GM23338 (cell line): ENCODE measurements around the gene WDR91. TPM values are rescaled to one million over a fixed set of nuclear protein-coding genes. Genes with fewer than 3 reads are reported as not detected.
A peak's percentile ranks its signal among the peaks of the same experiment; 100 is the strongest.

Source experiments
- ATAC-seq: fragments of 200-7000 bp; cut with Tn5 transposase; 3 replicates; pipeline ENCODE4 v1.9.1; 2020
- DNase-seq: peaks from one replicate; pipeline ENCODE4 v3.0.0-alpha.2; 2015; ENCODE audit warnings: low spot score
- H2AFZ ChIP-seq: fragments of 200-600 bp; sonication (generic); 2 replicates; pipeline ENCODE4 v1.8.0; 2016; ENCODE audit warnings: antibody characterized with exemption, mild to moderate bottlenecking, moderate library complexity
- H3F3A ChIP-seq: fragments of 200-600 bp; sonication (generic); replicated peaks from 2 replicates; pipeline ENCODE4 v1.8.0; 2017; ENCODE audit warnings: antibody characterized with exemption, mixed run types, low read depth
- H3K27ac ChIP-seq: fragments of 200-600 bp; sonication (generic); 2 replicates; pipeline ENCODE4 v1.6.1; 2016; ENCODE audit warnings: low read depth
- H3K27me3 ChIP-seq: fragments of 200-600 bp; sonication (generic); 2 replicates; pipeline ENCODE4 v1.8.0; 2016; ENCODE audit warnings: mild to moderate bottlenecking, mixed run types, moderate library complexity; ENCODE audit not compliant: insufficient read depth
- H3K36me3 ChIP-seq: fragments of 200-600 bp; sonication (generic); 2 replicates; pipeline ENCODE4 v1.8.0; 2016; ENCODE audit warnings: mild to moderate bottlenecking; ENCODE audit not compliant: insufficient read depth
- H3K4me1 ChIP-seq: fragments of 200-600 bp; sonication (generic); 2 replicates; pipeline ENCODE4 v1.8.0; 2016; ENCODE audit warnings: mild to moderate bottlenecking, moderate library complexity; ENCODE audit not compliant: insufficient read depth
- H3K4me2 ChIP-seq: fragments of 200-600 bp; sonication (generic); 2 replicates; pipeline ENCODE4 v1.7.1; 2017; ENCODE audit warnings: mixed run types
- H3K4me3 ChIP-seq: fragments of 200-600 bp; sonication (generic); 2 replicates; pipeline ENCODE4 v1.6.1; 2016; ENCODE audit warnings: mixed run types
- H3K79me2 ChIP-seq: fragments of 200-600 bp; sonication (generic); replicated peaks from 2 replicates; pipeline ENCODE4 v1.8.0; 2017; ENCODE audit warnings: mild to moderate bottlenecking; ENCODE audit not compliant: insufficient read depth
- H3K9me2 ChIP-seq: fragments of 200-600 bp; sonication (generic); 2 replicates; pipeline ENCODE4 v1.8.0; 2017; ENCODE audit not compliant: insufficient read depth
- H4K20me1 ChIP-seq: fragments of 200-600 bp; sonication (generic); replicated peaks from 2 replicates; pipeline ENCODE4 v1.8.0; 2017; ENCODE audit warnings: mild to moderate bottlenecking; ENCODE audit not compliant: insufficient read depth
- H3K27ac Mint-ChIP-seq: 2 replicates; pipeline ENCODE4 v1.8.0; 2020; ENCODE audit warnings: inconsistent platforms, mild to moderate bottlenecking, moderate library complexity, mixed read lengths
- H3K27me3 Mint-ChIP-seq: 3 replicates; pipeline ENCODE4 v1.8.0; 2022; ENCODE audit warnings: low read depth, mild to moderate bottlenecking, moderate library complexity, mixed read lengths, inconsistent platforms; ENCODE audit not compliant: insufficient read depth, poor library complexity
- H3K36me3 Mint-ChIP-seq: 3 replicates; pipeline ENCODE4 v1.8.0; 2021; ENCODE audit warnings: low read depth, mild to moderate bottlenecking, inconsistent platforms, moderate library complexity, mixed read lengths
- H3K4me1 Mint-ChIP-seq: 3 replicates; pipeline ENCODE4 v1.8.0; 2020; ENCODE audit warnings: mild to moderate bottlenecking, inconsistent platforms, mixed read lengths
- H3K4me3 Mint-ChIP-seq: 3 replicates; pipeline ENCODE4 v1.8.0; 2021; ENCODE audit warnings: moderate library complexity, mild to moderate bottlenecking, inconsistent platforms, mixed read lengths
- H3K9me3 Mint-ChIP-seq: 3 replicates; pipeline ENCODE4 v1.8.0; 2020; ENCODE audit warnings: moderate library complexity, mild to moderate bottlenecking, inconsistent platforms, mixed read lengths
- CREB1 ChIP-seq: fragments of 250-450 bp; sonication (Bioruptor Pico); IDR thresholded peaks from 2 replicates; pipeline ENCODE4 v1.5.0; 2020; ENCODE audit warnings: low read depth, mild to moderate bottlenecking, moderate library complexity
- EZH2 ChIP-seq: fragments of 200-600 bp; sonication (generic); IDR thresholded peaks from one replicate; pipeline ENCODE4 v1.8.0; 2017; ENCODE audit warnings: antibody characterized with exemption, mild to moderate bottlenecking, low read depth; ENCODE audit not compliant: unreplicated experiment
- EZH2phosphoT487 ChIP-seq: fragments of 200-600 bp; sonication (generic); IDR thresholded peaks from one replicate; pipeline ENCODE4 v1.8.1; 2018; ENCODE audit warnings: antibody characterized with exemption; ENCODE audit not compliant: unreplicated experiment
- JUNB ChIP-seq: IDR thresholded peaks from one replicate; pipeline ENCODE4 v1.6.1; 2016; ENCODE audit warnings: antibody characterized with exemption; ENCODE audit not compliant: unreplicated experiment
- NANOG ChIP-seq: IDR thresholded peaks from 2 replicates; pipeline ENCODE4 v1.6.1; 2016; ENCODE audit warnings: antibody characterized with exemption, borderline replicate concordance
- POLR2AphosphoS5 ChIP-seq: IDR thresholded peaks from 2 replicates; pipeline ENCODE4 v1.6.1; 2016; ENCODE audit warnings: antibody characterized with exemption, low read depth
- STAT1 ChIP-seq: IDR thresholded peaks from one replicate; pipeline ENCODE4 v1.6.1; 2016; ENCODE audit warnings: antibody characterized with exemption; ENCODE audit not compliant: unreplicated experiment
- ZNF331 ChIP-seq: fragments of 250-450 bp; sonication (Bioruptor Pico); IDR thresholded peaks from 2 replicates; pipeline ENCODE4 v1.5.0; 2020; ENCODE audit warnings: low read depth, mild to moderate bottlenecking, moderate library complexity
- long read RNA-seq: library from polyadenylated mRNA; unstranded; transcript quantifications from one replicate; pipeline ENCODE4 v2.0.0, GENCODE V29; 2020; ENCODE audit not compliant: unreplicated experiment
- polyA plus RNA-seq: library from polyadenylated mRNA; unstranded; fragments of >200 nt; fragmentation: Nextera tagmentation; extraction: Ambion mirVana; gene quantifications from 2 replicates; pipeline ENCODE4 v1.2.1, GENCODE V29; 2016
- total RNA-seq: library from RNA; depleted of rRNA; stranded (reverse); fragments of >200 nt; shearing (Covaris generic); gene quantifications from 2 replicates; pipeline ENCODE4 v1.2.3, GENCODE V29; 2014; rRNA removed
- TF ChIP-seq, protein P1 (sequence below): IDR thresholded peaks from one replicate; pipeline ENCODE4 v1.6.1; 2018; ENCODE audit warnings: antibody characterized with exemption; ENCODE audit not compliant: unreplicated experiment
- TF ChIP-seq, protein P2 (sequence below): fragments of 250-450 bp; sonication (Bioruptor Pico); IDR thresholded peaks from 2 replicates; pipeline ENCODE4 v1.5.0; 2020; ENCODE audit warnings: mild to moderate bottlenecking, moderate library complexity

WDR91 gene
- total RNA-seq: 9.7 and 32.6 TPM in 2 replicates
- 5.4 and 5.8 TPM in 2 replicates for polyA plus RNA-seq
- long read RNA-seq, full-length matches to known transcripts: 1 of 3 reads
- long read RNA-seq, partial matches to known transcripts: 2 of 3 reads
- long read RNA-seq, other reads (novel, unspliced or antisense): 0 of 3 reads

- Histone ChIP-seq H3K9me2 (no peaks in the 10 kb centered on the region), H3K4me2 (peak within 1 kb of the TSS; percentile 94), H2AFZ (peak within 1 kb of the TSS; percentile 99), H3K79me2 (no peaks in the 10 kb centered on the region), H4K20me1 (no peaks in the 10 kb centered on the region), H3K27ac (no peak within 1 kb of the TSS), H3K27me3 (peaks cover 11% of the 10 kb centered on the region), H3K36me3 (no peaks in the 10 kb centered on the region), H3K4me3 (peak within 1 kb of the TSS; percentile 95), H3K4me1 (peaks cover 6% of the 10 kb centered on the region), H3F3A (no peaks in the 10 kb centered on the region)
- no peaks in the 10 kb centered on the region for H3K36me3 Mint-ChIP-seq
- ATAC-seq (peak; percentile 94), DNase-seq (peak; percentile 93)
- H3K4me1 Mint-ChIP-seq: peaks cover 4% of the 10 kb centered on the region; the same call in 2 of the 3 replicates
- H3K4me3 Mint-ChIP-seq: peak within 1 kb of the TSS; percentile 92
- peak within 1 kb of the TSS; percentile 84; the same call in 1 of the 2 replicates for H3K27ac Mint-ChIP-seq
- TF ChIP-seq CREB1: peak; percentile 64
- TF ChIP-seq POLR2AphosphoS5: peak; percentile 82
- no peak for TF ChIP-seq STAT1
- peaks cover 16% of the 10 kb centered on the region for H3K27me3 Mint-ChIP-seq
- H3K9me3 Mint-ChIP-seq: no peaks in the 10 kb centered on the region
Observed at GRCh38 chr7:135211179-135211945, at the start of gene WDR91. TSS of gene WDR91 (minus strand) at chr7:135211526. CDS start at chr7:135211502, 24 bp downstream.

DNA sequence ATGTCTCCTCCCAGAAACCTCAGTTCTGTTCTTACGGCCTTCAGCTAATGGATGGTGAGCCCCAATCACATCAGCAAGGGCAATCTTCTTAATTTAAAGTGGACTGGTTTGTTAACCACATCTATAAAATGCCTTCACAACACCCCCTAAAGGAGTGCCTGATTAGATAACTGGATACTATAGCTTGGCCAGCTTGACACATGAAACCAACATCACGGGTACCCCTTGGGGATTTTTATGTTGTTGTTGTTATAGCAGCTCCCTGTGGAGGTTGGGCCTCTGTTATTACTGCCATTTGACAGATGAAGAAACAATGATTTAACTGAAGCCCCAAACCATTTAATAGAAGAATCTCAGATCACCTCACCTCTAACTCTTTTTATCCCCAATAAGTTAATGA lies 49.1 kb upstream of the WDR91 start:
- H3K4me1 ChIP-seq: no peaks in the 10 kb centered on the region
- no peak overlapping the region for H3K27ac ChIP-seq
- Mint-ChIP-seq H3K9me3 (peaks cover 34% of the 10 kb centered on the region), H3K36me3 (peaks cover 16% of the 10 kb centered on the region; the same call in 2 of the 3 replicates), H3K27me3 (peaks cover 8% of the 10 kb centered on the region), H3K27ac (no peak overlapping the region), H3K4me1 (peaks cover 2% of the 10 kb centered on the region; the same call in 2 of the 3 replicates), H3K4me3 (no peak overlapping the region)
- H3K27me3 ChIP-seq: no peaks in the 10 kb centered on the region
- no peaks in the 10 kb centered on the region for H3F3A ChIP-seq
- H2AFZ ChIP-seq: no peak overlapping the region
- ATAC-seq (no peak), DNase-seq (no peak)
- no peaks in the 10 kb centered on the region for H3K79me2 ChIP-seq
- no peaks in the 10 kb centered on the region for H4K20me1 ChIP-seq
- no peak overlapping the region for H3K4me3 ChIP-seq
- H3K9me2 ChIP-seq: no peaks in the 10 kb centered on the region
- no peak overlapping the region for H3K4me2 ChIP-seq
- no peaks in the 10 kb centered on the region for H3K36me3 ChIP-seq
- TF ChIP-seq, protein P1, sequence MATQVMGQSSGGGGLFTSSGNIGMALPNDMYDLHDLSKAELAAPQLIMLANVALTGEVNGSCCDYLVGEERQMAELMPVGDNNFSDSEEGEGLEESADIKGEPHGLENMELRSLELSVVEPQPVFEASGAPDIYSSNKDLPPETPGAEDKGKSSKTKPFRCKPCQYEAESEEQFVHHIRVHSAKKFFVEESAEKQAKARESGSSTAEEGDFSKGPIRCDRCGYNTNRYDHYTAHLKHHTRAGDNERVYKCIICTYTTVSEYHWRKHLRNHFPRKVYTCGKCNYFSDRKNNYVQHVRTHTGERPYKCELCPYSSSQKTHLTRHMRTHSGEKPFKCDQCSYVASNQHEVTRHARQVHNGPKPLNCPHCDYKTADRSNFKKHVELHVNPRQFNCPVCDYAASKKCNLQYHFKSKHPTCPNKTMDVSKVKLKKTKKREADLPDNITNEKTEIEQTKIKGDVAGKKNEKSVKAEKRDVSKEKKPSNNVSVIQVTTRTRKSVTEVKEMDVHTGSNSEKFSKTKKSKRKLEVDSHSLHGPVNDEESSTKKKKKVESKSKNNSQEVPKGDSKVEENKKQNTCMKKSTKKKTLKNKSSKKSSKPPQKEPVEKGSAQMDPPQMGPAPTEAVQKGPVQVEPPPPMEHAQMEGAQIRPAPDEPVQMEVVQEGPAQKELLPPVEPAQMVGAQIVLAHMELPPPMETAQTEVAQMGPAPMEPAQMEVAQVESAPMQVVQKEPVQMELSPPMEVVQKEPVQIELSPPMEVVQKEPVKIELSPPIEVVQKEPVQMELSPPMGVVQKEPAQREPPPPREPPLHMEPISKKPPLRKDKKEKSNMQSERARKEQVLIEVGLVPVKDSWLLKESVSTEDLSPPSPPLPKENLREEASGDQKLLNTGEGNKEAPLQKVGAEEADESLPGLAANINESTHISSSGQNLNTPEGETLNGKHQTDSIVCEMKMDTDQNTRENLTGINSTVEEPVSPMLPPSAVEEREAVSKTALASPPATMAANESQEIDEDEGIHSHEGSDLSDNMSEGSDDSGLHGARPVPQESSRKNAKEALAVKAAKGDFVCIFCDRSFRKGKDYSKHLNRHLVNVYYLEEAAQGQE: no peak
- TF ChIP-seq EZH2phosphoT487 (no peak), CREB1 (no peak), EZH2 (no peak), NANOG (no peak), JUNB (no peak), POLR2AphosphoS5 (no peak), ZNF331 (no peak)
- TF ChIP-seq, protein P2, sequence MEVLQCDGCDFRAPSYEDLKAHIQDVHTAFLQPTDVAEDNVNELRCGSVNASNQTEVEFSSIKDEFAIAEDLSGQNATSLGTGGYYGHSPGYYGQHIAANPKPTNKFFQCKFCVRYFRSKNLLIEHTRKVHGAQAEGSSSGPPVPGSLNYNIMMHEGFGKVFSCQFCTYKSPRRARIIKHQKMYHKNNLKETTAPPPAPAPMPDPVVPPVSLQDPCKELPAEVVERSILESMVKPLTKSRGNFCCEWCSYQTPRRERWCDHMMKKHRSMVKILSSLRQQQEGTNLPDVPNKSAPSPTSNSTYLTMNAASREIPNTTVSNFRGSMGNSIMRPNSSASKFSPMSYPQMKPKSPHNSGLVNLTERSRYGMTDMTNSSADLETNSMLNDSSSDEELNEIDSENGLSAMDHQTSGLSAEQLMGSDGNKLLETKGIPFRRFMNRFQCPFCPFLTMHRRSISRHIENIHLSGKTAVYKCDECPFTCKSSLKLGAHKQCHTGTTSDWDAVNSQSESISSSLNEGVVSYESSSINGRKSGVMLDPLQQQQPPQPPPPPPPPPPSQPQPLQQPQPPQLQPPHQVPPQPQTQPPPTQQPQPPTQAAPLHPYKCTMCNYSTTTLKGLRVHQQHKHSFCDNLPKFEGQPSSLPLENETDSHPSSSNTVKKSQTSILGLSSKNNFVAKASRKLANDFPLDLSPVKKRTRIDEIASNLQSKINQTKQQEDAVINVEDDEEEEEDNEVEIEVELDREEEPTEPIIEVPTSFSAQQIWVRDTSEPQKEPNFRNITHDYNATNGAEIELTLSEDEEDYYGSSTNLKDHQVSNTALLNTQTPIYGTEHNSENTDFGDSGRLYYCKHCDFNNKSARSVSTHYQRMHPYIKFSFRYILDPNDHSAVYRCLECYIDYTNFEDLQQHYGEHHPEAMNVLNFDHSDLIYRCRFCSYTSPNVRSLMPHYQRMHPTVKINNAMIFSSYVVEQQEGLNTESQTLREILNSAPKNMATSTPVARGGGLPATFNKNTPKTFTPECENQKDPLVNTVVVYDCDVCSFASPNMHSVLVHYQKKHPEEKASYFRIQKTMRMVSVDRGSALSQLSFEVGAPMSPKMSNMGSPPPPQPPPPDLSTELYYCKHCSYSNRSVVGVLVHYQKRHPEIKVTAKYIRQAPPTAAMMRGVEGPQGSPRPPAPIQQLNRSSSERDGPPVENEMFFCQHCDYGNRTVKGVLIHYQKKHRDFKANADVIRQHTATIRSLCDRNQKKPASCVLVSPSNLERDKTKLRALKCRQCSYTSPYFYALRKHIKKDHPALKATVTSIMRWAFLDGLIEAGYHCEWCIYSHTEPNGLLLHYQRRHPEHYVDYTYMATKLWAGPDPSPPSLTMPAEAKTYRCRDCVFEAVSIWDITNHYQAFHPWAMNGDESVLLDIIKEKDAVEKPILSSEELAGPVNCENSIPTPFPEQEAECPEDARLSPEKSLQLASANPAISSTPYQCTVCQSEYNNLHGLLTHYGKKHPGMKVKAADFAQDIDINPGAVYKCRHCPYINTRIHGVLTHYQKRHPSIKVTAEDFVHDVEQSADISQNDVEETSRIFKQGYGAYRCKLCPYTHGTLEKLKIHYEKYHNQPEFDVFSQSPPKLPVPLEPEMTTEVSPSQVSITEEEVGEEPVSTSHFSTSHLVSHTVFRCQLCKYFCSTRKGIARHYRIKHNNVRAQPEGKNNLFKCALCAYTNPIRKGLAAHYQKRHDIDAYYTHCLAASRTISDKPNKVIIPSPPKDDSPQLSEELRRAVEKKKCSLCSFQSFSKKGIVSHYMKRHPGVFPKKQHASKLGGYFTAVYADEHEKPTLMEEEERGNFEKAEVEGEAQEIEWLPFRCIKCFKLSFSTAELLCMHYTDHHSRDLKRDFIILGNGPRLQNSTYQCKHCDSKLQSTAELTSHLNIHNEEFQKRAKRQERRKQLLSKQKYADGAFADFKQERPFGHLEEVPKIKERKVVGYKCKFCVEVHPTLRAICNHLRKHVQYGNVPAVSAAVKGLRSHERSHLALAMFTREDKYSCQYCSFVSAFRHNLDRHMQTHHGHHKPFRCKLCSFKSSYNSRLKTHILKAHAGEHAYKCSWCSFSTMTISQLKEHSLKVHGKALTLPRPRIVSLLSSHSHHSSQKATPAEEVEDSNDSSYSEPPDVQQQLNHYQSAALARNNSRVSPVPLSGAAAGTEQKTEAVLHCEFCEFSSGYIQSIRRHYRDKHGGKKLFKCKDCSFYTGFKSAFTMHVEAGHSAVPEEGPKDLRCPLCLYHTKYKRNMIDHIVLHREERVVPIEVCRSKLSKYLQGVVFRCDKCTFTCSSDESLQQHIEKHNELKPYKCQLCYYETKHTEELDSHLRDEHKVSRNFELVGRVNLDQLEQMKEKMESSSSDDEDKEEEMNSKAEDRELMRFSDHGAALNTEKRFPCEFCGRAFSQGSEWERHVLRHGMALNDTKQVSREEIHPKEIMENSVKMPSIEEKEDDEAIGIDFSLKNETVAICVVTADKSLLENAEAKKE (CRISPR knock-in tag): no peak
